Cardiac fibroblast (primary cell): Measurements from ENCODE around the gene OPCML.

Source experiments
- DNase-seq, 2 donors: peaks; one replicate each; pipeline versions ENCODE4 v3.0.0 to v3.0.0-alpha.2; 2010; ENCODE audit warnings: low read depth in 2 of 2
- H3K4me3 ChIP-seq, 2 donors: replicated peaks in 1 of 2; 1 replicate in 1 of 2; 2 replicates in 1 of 2; pipeline ENCODE4 v1.5.1; 2011; ENCODE audit warnings: low read depth in 2 of 2, low read length in 2 of 2, mild to moderate bottlenecking in 2 of 2, moderate library complexity in 1 of 2
- CTCF ChIP-seq: IDR thresholded peaks from one replicate; pipeline ENCODE4 v1.5.1; 2011; ENCODE audit warnings: low read depth, mild to moderate bottlenecking, low read length, inconsistent platforms

OPCML gene

GRCh38 chr11:132538642-132539041, 993.7 kb downstream of the OPCML start:
- H3K4me3 ChIP-seq = no peak overlapping the region
- no peak for DNase-seq
- TF ChIP-seq CTCF = no peak

GRCh38 chr11:132535830-132536229, 996.5 kb downstream of the OPCML start:
- no peak overlapping the region for H3K4me3 ChIP-seq
- TF ChIP-seq CTCF = no peak
- DNase-seq = no peak

GRCh38 chr11:132531921-132532320, 1000.4 kb downstream of the OPCML start:
- H3K4me3 ChIP-seq = no peak overlapping the region
- TF ChIP-seq CTCF = no peak
- peak in 1 of 2 donors; percentile 8 for DNase-seq

GRCh38 chr11:132528181-132528580, 1004.1 kb downstream of the OPCML start:
- no peak for DNase-seq
- TF ChIP-seq CTCF = no peak
- H3K4me3 ChIP-seq = no peak overlapping the region

- TF ChIP-seq CTCF = no peak
- no peak overlapping the region for H3K4me3 ChIP-seq
- no peak for DNase-seq
These were observed 1008.4 kb downstream of the OPCML start for GRCh38 chr11:132523929-132524328.

- TF ChIP-seq CTCF = no peak
- no peak overlapping the region for H3K4me3 ChIP-seq
- DNase-seq = no peak
These were observed 1012.1 kb downstream of the OPCML start for GRCh38 chr11:132520199-132520598.

- no peak for DNase-seq
- no peak for TF ChIP-seq CTCF
- H3K4me3 ChIP-seq = no peak overlapping the region
These were observed 1013.0 kb downstream of the OPCML start for GRCh38 chr11:132519241-132519815.
